Stomach (tissue), 9 donors: ENCODE measurements around the gene CFAP92. TPM values are rescaled to one million over a fixed set of nuclear protein-coding genes. Genes with fewer than 3 reads are reported as not detected.

Experiments used
- DNase-seq, 2 donors: peaks; one replicate each; pipeline versions ENCODE4 v3.0.0 to v3.0.0-alpha.2; 2013 to 2019
- H3K27ac ChIP-seq, 5 donors: fragments of 200-600 bp in 4 of 5; sonication (generic) in 4 of 5; one replicate each; pipeline ENCODE4 v1.5.1; 2013 to 2019; ENCODE audit warnings: mild to moderate bottlenecking in 1 of 5, moderate library complexity in 1 of 5
- H3K27me3 ChIP-seq, 3 donors: fragments of 200-600 bp; sonication (generic); one replicate each; pipeline ENCODE4 v1.5.1; 2017 to 2019; ENCODE audit warnings: mixed run types in 1 of 3
- H3K36me3 ChIP-seq, 4 donors: fragments of 200-600 bp; sonication (generic); 1 replicate in 3 of 4; 2 replicates in 1 of 4; pipeline ENCODE4 v1.5.1; 2016 to 2019
- H3K4me1 ChIP-seq, 4 donors: fragments of 200-600 bp; sonication (generic); one replicate each; pipeline ENCODE4 v1.5.1; 2016 to 2019
- H3K4me3 ChIP-seq, 4 donors: fragments of 200-600 bp; sonication (generic) in 3 of 4; one replicate each; pipeline ENCODE4 v1.5.1; 2016 to 2019; ENCODE audit warnings: mild to moderate bottlenecking in 1 of 4
- H3K9me3 ChIP-seq, 4 donors: fragments of 200-600 bp; sonication (generic); one replicate each; pipeline ENCODE4 v1.5.1; 2016 to 2019
- CTCF ChIP-seq, 7 experiments: fragments of 450-650 bp in 4 of 7; fragments of 200-600 bp in 3 of 7; sonication (generic) in 3 of 7; IDR thresholded peaks; one replicate each; pipeline ENCODE4 v1.5.1; 2016 to 2019; ENCODE audit warnings: antibody characterized with exemption in 7 of 7, control low read depth in 2 of 7, mild to moderate bottlenecking in 1 of 7
- EP300 ChIP-seq: sonication (generic); formaldehyde crosslinking; IDR thresholded peaks from one replicate; pipeline ENCODE4 v1.6.1; 2017; ENCODE audit warnings: antibody characterized with exemption
- POLR2A ChIP-seq, 4 donors: fragments of 450-650 bp; IDR thresholded peaks; one replicate each; pipeline ENCODE4 v1.6.1; 2016; ENCODE audit warnings: antibody characterized with exemption in 4 of 4, control low read depth in 2 of 4, mild to moderate bottlenecking in 1 of 4, moderate library complexity in 1 of 4
- POLR2AphosphoS5 ChIP-seq, 3 donors: sonication (generic); formaldehyde crosslinking; IDR thresholded peaks; one replicate each; pipeline ENCODE4 v1.6.1; 2016; ENCODE audit warnings: antibody characterized with exemption in 3 of 3
- WGBS, 5 donors: extraction: QIAGEN DNeasy Blood & Tissue Kit in 3 of 5; methylation state at CpG; one replicate each; pipeline versions ENCODE4 v1.1.5 to v1.1.7; 2013 to 2018; 5-methylcytosine and 5-hydroxymethylcytosine counted together
- intact Hi-C: fragments of 100-400 bp; cut with DNase I; formaldehyde crosslinking; loops from one replicate; pipeline ENCODE4 v1.15.1; 2023; ENCODE audit warnings: low total_unique reads
- polyA plus RNA-seq, 3 donors: library from polyadenylated mRNA; stranded (reverse); fragments of 200-250 nt; gene quantifications; one replicate each; pipeline ENCODE4 v1.2.3, GENCODE V29; 2013
- total RNA-seq, 5 donors: library from RNA; depleted of rRNA; stranded (reverse); fragments of >200 nt; gene quantifications; one replicate each; pipeline versions ENCODE4 v1.1.0 to v1.2.3, GENCODE V29; 2014 to 2016
- donor health status: healthy with polysubstance abuse.
- donor health status: Bipolar disorder and iron deficiency.
- donor health status: healthy.

Gene CFAP92
- total and polyA plus RNA-seq, 8 donors, result 0.50 to 13.4 (median 2.3) TPM

GRCh38 chr3:129006864-129007263, 13.0 kb upstream of the CFAP92 start:
- TF ChIP-seq CTCF (IDR thresholded peaks at IDR 0.05) (no peak), POLR2AphosphoS5 (IDR thresholded peaks at IDR 0.05) (no peak)
- WGBS, 5 donors, result 76 to 94% (median 87%) methylated on average over 1 to 3 of the region's 3 CpGs
- Histone ChIP-seq H3K36me3 (peaks cover 0 to 5% (median 0%) of the 10 kb centered on the region in 4 donors), H3K27ac (peak overlapping the region in 3 of 5 donors; percentile 10 to 40 (median 12)), H3K9me3 (no peaks in the 10 kb centered on the region), H3K4me3 (no peak overlapping the region), H3K27me3 (peaks cover 2 to 24% (median 18%) of the 10 kb centered on the region in 3 donors), H3K4me1 (peaks cover 39 to 61% (median 50%) of the 10 kb centered on the region in 4 donors)
- no peak for DNase-seq
- intact Hi-C loops, result no loop called here

- no peaks in the 10 kb centered on the region for H3K9me3 ChIP-seq
- H3K4me3 ChIP-seq, result no peak overlapping the region
- DNase-seq, result peak; percentile 63 to 81
- H3K36me3 ChIP-seq, result peaks cover 0 to 5% (median 0%) of the 10 kb centered on the region in 4 donors
- 77 to 88% (median 87%) methylated on average over 4 of the region's 4 CpGs for WGBS, 5 donors
- H3K4me1 ChIP-seq, result peaks cover 44 to 72% (median 61%) of the 10 kb centered on the region in 4 donors
- H3K27ac ChIP-seq, result peak overlapping the region in 4 of 5 donors; percentile 11 to 62 (median 58)
- TF ChIP-seq POLR2A (IDR thresholded peaks at IDR 0.05), result no peak
- no peak for TF ChIP-seq POLR2AphosphoS5 (IDR thresholded peaks at IDR 0.05)
- no peak for TF ChIP-seq EP300
- TF ChIP-seq CTCF (IDR thresholded peaks at IDR 0.05), result no peak
- peaks cover 7 to 36% (median 29%) of the 10 kb centered on the region in 3 donors for H3K27me3 ChIP-seq
- intact Hi-C loops, result no loop called here
These were observed 11.8 kb upstream of the CFAP92 start for GRCh38 chr3:129005526-129006303.

GRCh38 chr3:129004639-129005295, 10.9 kb upstream of the CFAP92 start:
- no peak overlapping the region for H3K4me3 ChIP-seq
- H3K27ac ChIP-seq, result peak overlapping the region in 4 of 5 donors; percentile 11 to 62 (median 58)
- peaks cover 7 to 44% (median 34%) of the 10 kb centered on the region in 3 donors for H3K27me3 ChIP-seq
- peaks cover 0 to 5% (median 0%) of the 10 kb centered on the region in 4 donors for H3K36me3 ChIP-seq
- intact Hi-C loops, result no loop called here
- H3K9me3 ChIP-seq, result no peaks in the 10 kb centered on the region
- 60 to 76% (median 69%) methylated on average over 4 to 6 of the region's 6 CpGs for WGBS, 5 donors
- H3K4me1 ChIP-seq, result peaks cover 44 to 81% (median 65%) of the 10 kb centered on the region in 4 donors
- TF ChIP-seq CTCF (IDR thresholded peaks at IDR 0.05) (no peak), POLR2AphosphoS5 (IDR thresholded peaks at IDR 0.05) (no peak), EP300 (no peak), POLR2A (IDR thresholded peaks at IDR 0.05) (no peak)
- no peak for DNase-seq

GRCh38 chr3:129003578-129004112, 9.8 kb upstream of the CFAP92 start:
- 11 to 24% (median 17%) methylated on average over 26 to 55 of the region's 55 CpGs for WGBS, 5 donors
- H3K27me3 ChIP-seq, result peaks cover 7 to 44% (median 34%) of the 10 kb centered on the region in 3 donors
- peak overlapping the region; percentile 53 to 71 (median 64) for H3K4me3 ChIP-seq
- peaks cover 0 to 3% (median 0%) of the 10 kb centered on the region in 4 donors for H3K36me3 ChIP-seq
- H3K4me1 ChIP-seq, result peaks cover 44 to 81% (median 66%) of the 10 kb centered on the region in 4 donors
- peak; percentile 75 to 91 for DNase-seq
- TF ChIP-seq CTCF (IDR thresholded peaks at IDR 0.05), result peak in 1 of 7 experiments; percentile 23
- TF ChIP-seq EP300, result no peak
- peak in 1 of 3 donors; percentile 34 for TF ChIP-seq POLR2AphosphoS5 (IDR thresholded peaks at IDR 0.05)
- no peaks in the 10 kb centered on the region for H3K9me3 ChIP-seq
- peak overlapping the region in 3 of 5 donors; percentile 20 to 61 (median 54) for H3K27ac ChIP-seq
- intact Hi-C loops, result no loop called here
